BLaER1 (cell line): ENCODE results near the gene PPP1R13L.
"Not testable (repeated sequence)": the region's sequence is repeated elsewhere in the genome, so short reads cannot be mapped to it uniquely, and the experiment has no call there.

ENCODE experiments used
- H3K27ac ChIP-seq: shearing (Covaris generic); formaldehyde crosslinking; 2 replicates; pipeline ENCODE4 v1.8.1; 2022
- H3K27me3 ChIP-seq: shearing (Covaris generic); formaldehyde crosslinking; 2 replicates; pipeline ENCODE4 v1.8.1; 2022
- H3K36me3 ChIP-seq: shearing (Covaris generic); formaldehyde crosslinking; 2 replicates; pipeline ENCODE4 v1.8.1; 2022
- H3K4me1 ChIP-seq: shearing (Covaris generic); formaldehyde crosslinking; 2 replicates; pipeline ENCODE4 v1.8.1; 2022
- H3K4me2 ChIP-seq: shearing (Covaris generic); formaldehyde crosslinking; 2 replicates; pipeline ENCODE4 v1.8.1; 2022
- H3K4me3 ChIP-seq: shearing (Covaris generic); formaldehyde crosslinking; 2 replicates; pipeline ENCODE4 v1.8.1; 2022
- H3K9ac ChIP-seq: shearing (Covaris generic); formaldehyde crosslinking; 2 replicates; pipeline ENCODE4 v1.8.1; 2022
- H3K9me3 ChIP-seq: shearing (Covaris generic); formaldehyde crosslinking; 2 replicates; pipeline ENCODE4 v1.8.1; 2022
- H4K20me1 ChIP-seq: shearing (Covaris generic); formaldehyde crosslinking; 2 replicates; pipeline ENCODE4 v1.8.1; 2022
- Cebpa-rat ChIP-seq: shearing (Covaris generic); IDR thresholded peaks from 2 replicates; pipeline ENCODE4 v1.8.1; 2022

Gene PPP1R13L

DNA sequence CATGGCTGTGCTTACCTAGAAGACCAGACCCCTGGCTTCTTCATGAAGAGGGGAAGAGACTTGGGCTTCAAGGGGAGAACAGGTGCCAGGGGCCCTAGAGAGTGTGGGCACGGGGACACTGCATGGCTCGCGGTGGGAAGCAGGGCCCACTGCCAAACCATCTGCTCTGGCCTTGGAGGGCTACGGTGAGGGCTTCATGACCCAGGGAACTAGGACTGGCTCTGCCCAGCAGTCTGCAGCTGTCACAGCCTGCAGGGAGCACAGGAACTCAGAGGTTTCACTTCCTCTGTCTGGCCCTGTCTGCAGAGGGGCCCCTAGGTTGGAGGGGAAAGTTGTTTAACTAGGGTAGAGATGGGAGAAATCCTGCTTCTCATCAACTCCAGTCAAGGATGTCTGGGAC, 14.5 kb upstream of the PPP1R13L start:
- H3K9ac ChIP-seq = peak overlapping the region; percentile 68
- H3K36me3 ChIP-seq = peaks cover 48% of the 10 kb centered on the region
- H3K27me3 ChIP-seq = no peaks in the 10 kb centered on the region
- H3K4me3 ChIP-seq = peak overlapping the region; percentile 50
- H4K20me1 ChIP-seq = peaks cover 16% of the 10 kb centered on the region
- no peaks in the 10 kb centered on the region for H3K9me3 ChIP-seq
- peak overlapping the region; percentile 93 for H3K4me2 ChIP-seq
- H3K27ac ChIP-seq = peak overlapping the region; percentile 86
- H3K4me1 ChIP-seq = peaks cover 96% of the 10 kb centered on the region
- TF ChIP-seq Cebpa-rat = no peak

DNA sequence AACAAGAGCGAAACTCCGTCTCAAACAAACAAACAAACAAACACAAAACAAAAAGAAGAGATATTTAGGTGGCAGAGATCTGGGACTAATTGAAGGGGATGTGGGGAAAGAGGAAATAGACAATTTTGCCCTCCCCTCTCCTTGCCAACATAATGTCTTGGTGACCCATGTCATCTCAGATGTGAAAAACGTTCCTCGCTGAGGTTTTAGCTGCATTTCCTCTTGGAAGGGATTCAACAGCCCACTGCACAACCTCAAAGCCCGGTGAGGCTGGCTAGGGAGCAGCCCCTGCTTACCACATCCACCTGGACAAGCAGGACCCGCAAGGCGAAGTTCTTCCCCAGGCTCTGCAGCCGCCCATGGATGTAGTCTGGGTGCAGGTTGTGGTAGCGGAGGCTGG, 13.9 kb upstream of the PPP1R13L start:
- TF ChIP-seq Cebpa-rat = no peak
- Histone ChIP-seq H3K9ac (peak overlapping the region; percentile 68), H3K27me3 (no peaks in the 10 kb centered on the region), H3K27ac (peak overlapping the region; percentile 86), H4K20me1 (peaks cover 16% of the 10 kb centered on the region), H3K4me2 (peak overlapping the region; percentile 93), H3K4me3 (peak overlapping the region; percentile 50), H3K9me3 (no peaks in the 10 kb centered on the region), H3K4me1 (peaks cover 96% of the 10 kb centered on the region), H3K36me3 (peaks cover 52% of the 10 kb centered on the region)

DNA sequence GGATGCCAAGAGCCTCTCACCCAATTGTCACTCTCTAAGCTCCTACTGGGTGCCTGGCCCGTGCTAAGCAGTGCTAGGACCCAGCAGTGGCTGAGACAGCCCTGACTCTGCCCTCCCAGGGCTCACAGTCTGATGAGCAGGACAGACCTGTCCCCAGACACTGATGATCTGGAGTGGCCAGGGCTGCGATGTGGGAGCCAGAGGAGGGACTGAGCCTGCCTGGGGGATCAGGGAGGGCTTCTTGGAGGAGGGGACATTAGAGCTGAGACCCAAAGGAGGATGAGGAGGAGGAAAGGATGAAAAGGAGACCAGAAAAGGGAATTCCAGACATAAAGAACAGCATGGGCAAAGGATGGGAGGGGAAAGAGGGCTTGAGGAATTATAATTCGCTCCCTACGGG, 12.3 kb upstream of the PPP1R13L start:
- H3K4me3 ChIP-seq = no peak overlapping the region
- H3K9ac ChIP-seq = peak overlapping the region; percentile 53
- peaks cover 69% of the 10 kb centered on the region for H3K36me3 ChIP-seq
- no peaks in the 10 kb centered on the region for H3K9me3 ChIP-seq
- peaks cover 6% of the 10 kb centered on the region for H4K20me1 ChIP-seq
- H3K4me1 ChIP-seq = peaks cover 95% of the 10 kb centered on the region
- H3K27ac ChIP-seq = peak overlapping the region; percentile 86
- H3K27me3 ChIP-seq = no peaks in the 10 kb centered on the region
- TF ChIP-seq Cebpa-rat = no peak
- peak overlapping the region; percentile 93 for H3K4me2 ChIP-seq

DNA sequence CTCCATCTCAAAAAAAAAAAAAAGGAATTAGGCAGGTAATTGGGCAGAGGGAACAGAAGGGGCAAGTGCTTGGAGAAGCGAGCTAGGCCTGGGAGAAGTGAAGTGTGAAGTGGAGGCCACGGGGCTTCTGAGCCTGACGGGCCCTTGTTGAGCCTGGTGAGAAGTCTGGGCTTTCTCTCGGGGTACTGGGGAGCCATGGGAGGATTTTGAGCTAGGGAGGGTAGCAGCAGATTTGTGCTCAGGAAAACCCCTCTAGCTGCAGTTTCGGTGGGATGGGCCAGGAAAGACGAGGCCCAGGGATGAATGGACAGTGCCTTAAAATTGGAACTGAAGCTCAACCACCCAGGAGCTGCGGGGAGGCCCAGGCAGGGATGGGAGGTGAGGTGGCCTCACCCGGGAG, 9.6 kb upstream of the PPP1R13L start:
- no peak for TF ChIP-seq Cebpa-rat
- Histone ChIP-seq H3K9ac (peak overlapping the region; percentile 61; the same call in 1 of the 2 replicates), H4K20me1 (peaks cover 6% of the 10 kb centered on the region), H3K4me1 (peaks cover 78% of the 10 kb centered on the region), H3K27ac (peak overlapping the region; percentile 79), H3K9me3 (no peaks in the 10 kb centered on the region), H3K36me3 (peaks cover 69% of the 10 kb centered on the region), H3K4me3 (no peak overlapping the region), H3K27me3 (no peaks in the 10 kb centered on the region), H3K4me2 (peak overlapping the region; percentile 80)

DNA sequence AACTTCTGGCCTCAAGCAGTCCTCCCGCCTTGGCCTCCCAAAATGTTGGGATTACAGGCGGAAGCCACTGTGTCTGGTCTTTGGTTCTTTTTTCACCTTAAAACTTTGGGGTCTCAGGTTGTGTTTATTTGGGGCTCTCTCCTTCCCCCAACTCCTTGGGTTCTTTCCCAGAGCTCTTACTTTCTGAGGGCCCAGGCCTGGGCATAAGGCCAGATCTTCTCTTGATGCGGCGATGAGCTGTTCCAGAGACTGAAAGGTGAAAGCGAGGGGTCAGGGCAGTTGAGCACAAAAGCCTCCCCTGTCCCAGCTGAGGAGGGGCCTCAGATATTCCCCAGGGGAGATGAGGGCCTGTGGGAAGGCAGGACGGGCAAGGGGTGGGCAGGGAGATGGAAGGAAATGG, 8.6 kb upstream of the PPP1R13L start:
- peaks cover 78% of the 10 kb centered on the region for H3K4me1 ChIP-seq
- H3K9ac ChIP-seq = peak overlapping the region; percentile 61
- peak overlapping the region; percentile 79 for H3K27ac ChIP-seq
- no peak for TF ChIP-seq Cebpa-rat
- H3K4me3 ChIP-seq = no peak overlapping the region
- H3K36me3 ChIP-seq = peaks cover 79% of the 10 kb centered on the region
- no peaks in the 10 kb centered on the region for H3K9me3 ChIP-seq
- peaks cover 9% of the 10 kb centered on the region for H4K20me1 ChIP-seq
- no peaks in the 10 kb centered on the region for H3K27me3 ChIP-seq
- peak overlapping the region; percentile 80 for H3K4me2 ChIP-seq

DNA sequence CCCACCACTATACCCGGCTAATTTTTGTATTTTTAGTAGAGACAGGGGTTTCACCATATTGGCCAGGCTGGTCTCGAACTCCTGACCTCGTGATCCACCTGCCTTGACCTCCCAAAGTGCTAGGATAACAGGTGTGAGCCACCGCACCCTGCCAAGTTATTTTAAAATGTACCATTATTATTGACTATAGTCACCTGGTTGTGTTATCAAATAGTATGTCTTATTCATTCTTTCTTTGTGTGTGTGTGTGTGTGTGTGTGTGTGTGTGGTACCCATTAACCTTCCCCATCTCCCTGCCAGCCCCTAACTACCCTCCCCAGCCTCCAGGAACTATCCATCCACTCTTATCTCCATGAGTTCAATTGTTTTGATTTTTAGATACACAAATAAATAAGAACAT, 5.5 kb upstream of the PPP1R13L start:
- not testable (repeated sequence) for H3K27ac ChIP-seq, H3K9me3 ChIP-seq, H3K4me3 ChIP-seq, H3K27me3 ChIP-seq, H3K9ac ChIP-seq
- peak overlapping the region; percentile 33 for H3K4me2 ChIP-seq
- H3K36me3 ChIP-seq = peaks cover 58% of the 10 kb centered on the region
- peaks cover 17% of the 10 kb centered on the region for H4K20me1 ChIP-seq
- H3K4me1 ChIP-seq = peaks cover 60% of the 10 kb centered on the region

DNA sequence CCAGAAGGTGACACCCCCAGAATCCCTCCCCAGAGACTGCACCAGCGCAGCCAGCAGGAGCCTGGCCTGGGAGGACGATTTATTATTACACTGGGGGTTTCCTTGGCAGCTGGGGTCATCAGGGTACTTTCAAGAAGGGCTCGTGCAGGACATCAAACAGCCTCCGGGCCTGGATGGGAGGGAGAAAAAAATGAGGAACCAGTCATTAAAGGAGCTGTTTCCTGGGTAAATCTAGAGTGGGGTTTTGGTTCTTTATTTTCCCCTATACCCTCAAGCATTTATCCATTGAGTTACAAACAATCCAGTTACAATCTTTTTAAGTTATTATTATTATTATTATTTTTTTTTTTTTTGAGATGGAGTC, 4.7 kb upstream of the PPP1R13L start:
- H3K4me2 ChIP-seq = peak overlapping the region; percentile 33
- peaks cover 23% of the 10 kb centered on the region for H4K20me1 ChIP-seq
- peaks cover 7% of the 10 kb centered on the region for H3K27me3 ChIP-seq
- H3K9ac ChIP-seq = peak overlapping the region; percentile 35; the same call in 1 of the 2 replicates
- H3K4me1 ChIP-seq = peaks cover 60% of the 10 kb centered on the region
- H3K9me3 ChIP-seq = no peaks in the 10 kb centered on the region
- no peak overlapping the region for H3K4me3 ChIP-seq
- H3K36me3 ChIP-seq = peaks cover 52% of the 10 kb centered on the region
- H3K27ac ChIP-seq = no peak overlapping the region; the same call in 1 of the 2 replicates
- no peak for TF ChIP-seq Cebpa-rat

DNA sequence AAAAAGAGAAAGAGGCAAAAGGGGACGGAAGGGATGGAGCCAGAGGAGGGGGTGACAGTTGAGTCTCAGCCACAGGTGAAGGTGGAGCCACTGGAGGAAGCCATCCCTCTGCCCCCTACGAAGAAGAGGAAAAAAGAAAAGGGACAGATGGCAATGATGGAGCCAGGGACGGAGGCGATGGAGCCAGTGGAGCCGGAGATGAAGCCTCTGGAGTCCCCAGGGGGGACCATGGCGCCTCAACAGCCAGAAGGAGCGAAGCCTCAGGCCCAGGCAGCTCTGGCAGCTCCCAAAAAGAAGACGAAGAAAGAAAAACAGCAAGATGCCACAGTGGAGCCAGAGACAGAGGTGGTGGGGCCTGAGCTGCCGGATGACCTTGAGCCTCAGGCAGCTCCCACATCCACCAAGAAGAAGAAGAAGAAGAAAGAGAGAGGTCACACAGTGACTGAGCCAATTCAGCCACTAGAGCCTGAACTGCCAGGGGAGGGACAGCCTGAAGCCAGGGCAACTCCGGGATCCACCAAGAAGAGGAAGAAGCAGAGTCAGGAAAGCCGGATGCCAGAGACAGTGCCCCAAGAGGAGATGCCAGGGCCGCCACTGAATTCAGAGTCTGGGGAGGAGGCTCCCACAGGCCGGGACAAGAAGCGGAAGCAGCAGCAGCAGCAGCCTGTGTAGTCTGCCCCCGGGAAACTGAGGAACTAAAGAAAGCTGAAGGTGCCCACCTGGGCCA, 4.1 kb upstream of the PPP1R13L start:
- no peak overlapping the region for H3K4me3 ChIP-seq
- peaks cover 49% of the 10 kb centered on the region for H3K36me3 ChIP-seq
- H3K9ac ChIP-seq = peak overlapping the region; percentile 35; the same call in 1 of the 2 replicates
- TF ChIP-seq Cebpa-rat = no peak
- peaks cover 60% of the 10 kb centered on the region for H3K4me1 ChIP-seq
- H3K4me2 ChIP-seq = peak overlapping the region; percentile 33
- peaks cover 13% of the 10 kb centered on the region for H3K27me3 ChIP-seq
- peak overlapping the region; percentile 46; the same call in 1 of the 2 replicates for H3K27ac ChIP-seq
- H4K20me1 ChIP-seq = peaks cover 29% of the 10 kb centered on the region
- H3K9me3 ChIP-seq = no peaks in the 10 kb centered on the region

DNA sequence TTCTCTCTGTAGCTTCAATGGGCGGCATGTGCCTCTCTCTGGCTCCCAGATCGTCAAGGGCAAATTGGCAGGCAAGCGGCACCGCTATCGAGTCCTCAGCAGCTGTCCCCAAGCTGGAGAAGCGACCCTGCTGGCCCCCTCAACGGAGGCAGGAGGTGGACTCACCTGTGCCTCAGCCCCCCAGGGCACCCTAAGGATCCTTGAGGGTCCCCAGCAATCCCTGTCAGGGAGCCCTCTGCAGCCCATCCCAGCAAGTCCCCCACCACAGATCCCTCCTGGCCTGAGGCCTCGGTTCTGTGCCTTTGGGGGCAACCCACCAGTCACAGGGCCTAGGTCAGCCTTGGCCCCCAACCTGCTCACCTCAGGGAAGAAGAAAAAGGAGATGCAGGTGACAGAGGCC, 3.3 kb upstream of the PPP1R13L start:
- H3K4me2 ChIP-seq = peak overlapping the region; percentile 94
- H3K27ac ChIP-seq = no peak overlapping the region

DNA sequence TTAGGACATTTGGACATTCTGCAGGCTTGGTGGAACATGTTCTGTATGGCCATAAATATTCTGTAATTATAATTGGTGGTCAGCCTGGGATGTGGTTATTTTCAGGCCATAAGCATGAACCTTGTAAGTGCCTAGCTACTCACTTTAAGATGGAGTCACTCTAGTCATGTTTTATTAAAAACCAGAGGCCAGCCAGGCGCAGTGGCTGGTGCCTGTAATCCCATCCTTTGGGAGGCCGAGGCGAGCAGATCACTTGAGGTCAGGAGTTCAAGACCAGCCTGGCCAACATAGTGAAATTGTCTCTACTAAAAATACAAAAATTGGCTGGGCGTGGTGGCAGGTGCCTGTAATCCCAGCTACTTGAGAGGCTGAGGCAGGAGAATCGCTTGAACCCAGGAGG, 2.7 kb upstream of the PPP1R13L start:
- Histone ChIP-seq H3K4me1 (peaks cover 49% of the 10 kb centered on the region), H3K27me3 (peaks cover 27% of the 10 kb centered on the region), H4K20me1 (peaks cover 43% of the 10 kb centered on the region), H3K4me3 (peak overlapping the region; percentile 93), H3K9ac (peak overlapping the region; percentile 100), H3K4me2 (peak overlapping the region; percentile 94), H3K36me3 (peaks cover 34% of the 10 kb centered on the region)
- not testable (repeated sequence) for H3K9me3 ChIP-seq, H3K27ac ChIP-seq

More for the DNA sequence above, 3.3 kb upstream of the PPP1R13L start:
- no peaks in the 10 kb centered on the region for H3K9me3 ChIP-seq
- H3K4me1 ChIP-seq = peaks cover 54% of the 10 kb centered on the region
- TF ChIP-seq Cebpa-rat = no peak
- peaks cover 37% of the 10 kb centered on the region for H4K20me1 ChIP-seq
- H3K9ac ChIP-seq = peak overlapping the region; percentile 29; the same call in 1 of the 2 replicates
- peaks cover 22% of the 10 kb centered on the region for H3K27me3 ChIP-seq
- no peak overlapping the region for H3K4me3 ChIP-seq
- peaks cover 40% of the 10 kb centered on the region for H3K36me3 ChIP-seq
